Body of pancreas (tissue), 4 donors: ENCODE data around the gene INHBC. TPM values are rescaled to one million over a fixed set of nuclear protein-coding genes. Genes with fewer than 3 reads are reported as not detected.
A peak's percentile ranks its signal among the peaks of the same experiment; 100 is the strongest.

ENCODE experiments used
- ATAC-seq: fragments of 150-250 bp; one replicate; pipeline ENCODE4 v1.9.1; 2016
- DNase-seq, 4 donors: peaks; one replicate each; pipeline ENCODE4 v3.0.0-alpha.2; 2019
- H3K27ac ChIP-seq, 4 donors: fragments of 200-600 bp; sonication (generic); 1 replicate in 3 of 4; 2 replicates in 1 of 4; pipeline versions ENCODE4 v1.5.1 to v1.6.1; 2016 to 2019; ENCODE audit warnings: mild to moderate bottlenecking in 1 of 4, mixed read lengths in 1 of 4, moderate library complexity in 1 of 4
- H3K27me3 ChIP-seq, 2 donors: fragments of 200-600 bp; sonication (generic); one replicate each; pipeline ENCODE4 v1.6.0; 2016; ENCODE audit warnings: mild to moderate bottlenecking in 1 of 2
- H3K36me3 ChIP-seq, 2 donors: fragments of 200-600 bp; sonication (generic); replicated peaks in 1 of 2; 2 replicates each; pipeline ENCODE4 v1.5.1; 2016; ENCODE audit warnings: low read depth in 2 of 2; ENCODE audit not compliant: insufficient read depth in 1 of 2
- H3K4me1 ChIP-seq: fragments of 200-600 bp; sonication (generic); one replicate; pipeline ENCODE4 v1.6.0; 2016
- H3K4me3 ChIP-seq, 2 donors: fragments of 200-600 bp; sonication (generic); 1 replicate in 1 of 2; 2 replicates in 1 of 2; pipeline ENCODE4 v1.5.1; 2016 to 2019
- H3K9me3 ChIP-seq, 3 donors: fragments of 200-600 bp; sonication (generic); 1 replicate in 2 of 3; 2 replicates in 1 of 3; pipeline ENCODE4 v1.5.1; 2016
- POLR2A ChIP-seq, 3 donors: fragments of 450-650 bp; IDR thresholded peaks; one replicate each; pipeline ENCODE4 v1.6.1; 2016; ENCODE audit warnings: antibody characterized with exemption in 3 of 3, mild to moderate bottlenecking in 2 of 3
- WGBS, 2 donors: methylation state at CpG; one replicate each; pipeline ENCODE4 v1.1.5; 2017; 5-methylcytosine and 5-hydroxymethylcytosine counted together
- intact Hi-C: fragments of 100-400 bp; cut with DNase I; formaldehyde crosslinking; loops from one replicate; pipeline ENCODE4 v1.15.1; 2023
- total RNA-seq, 2 donors: library from RNA; depleted of rRNA; stranded (reverse); fragments of >200 nt; gene quantifications; one replicate each; pipeline ENCODE4 v1.1.0, GENCODE V29; 2016
- TF ChIP-seq, protein P1 (sequence below), 7 experiments: fragments of 450-650 bp in 4 of 7; fragments of 200-600 bp in 3 of 7; sonication (generic) in 3 of 7; IDR thresholded peaks; one replicate each; pipeline ENCODE4 v1.5.1; 2016 to 2019; ENCODE audit warnings: antibody characterized with exemption in 7 of 7

The INHBC gene
- total RNA-seq, 2 donors from 2014 or later = not detected

DNA sequence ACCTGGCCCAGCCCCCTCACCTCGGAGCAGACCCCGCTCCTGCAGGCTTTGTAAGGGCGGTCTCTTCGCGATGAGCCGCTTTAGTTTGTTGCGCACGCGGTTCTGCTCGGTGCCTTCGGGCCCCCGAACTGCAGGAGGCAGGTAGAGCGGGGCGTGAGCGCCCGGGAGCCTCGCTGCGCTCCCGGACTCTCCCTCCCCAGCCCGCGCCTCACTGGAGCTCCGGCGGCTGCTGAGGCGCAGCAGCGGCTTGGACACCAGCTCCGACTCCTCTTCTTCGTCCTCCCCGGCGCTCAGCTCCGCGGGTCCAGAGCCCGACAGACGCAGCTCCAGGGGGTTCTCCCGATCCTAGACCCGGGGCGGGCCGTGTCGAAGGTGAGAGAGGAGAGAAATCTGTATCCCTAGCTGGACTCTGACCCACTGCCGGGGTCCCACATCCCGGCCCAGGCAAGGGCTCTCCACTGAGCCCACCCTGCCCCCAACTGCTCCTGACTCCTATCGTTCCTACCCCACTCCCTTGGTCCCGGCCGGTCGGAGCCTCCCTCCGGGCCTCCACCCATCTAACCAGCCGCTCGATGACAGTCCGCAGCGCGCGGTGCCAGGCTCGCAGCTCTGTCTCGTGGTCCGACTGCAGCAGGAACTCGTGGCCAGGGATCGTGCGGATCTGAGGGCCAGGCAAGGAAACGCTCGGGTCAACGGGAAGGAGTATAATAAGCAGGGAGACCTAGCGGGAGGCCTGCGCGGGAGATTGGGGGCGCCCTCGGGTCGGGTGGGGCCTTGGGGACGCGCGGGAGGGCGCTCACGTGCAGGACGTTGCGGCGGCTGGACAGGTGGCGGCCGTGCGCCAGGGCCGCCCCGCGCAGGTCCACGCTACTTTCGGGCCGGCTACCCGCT is 40.9 kb downstream of the INHBC start:
- no peaks in the 10 kb centered on the region for H3K36me3 ChIP-seq
- H3K4me3 ChIP-seq = peak overlapping the region in 1 of 2 donors; percentile 16
- no peak overlapping the region for H3K27ac ChIP-seq
- DNase-seq (peak; percentile 48 to 60 (median 53)), ATAC-seq (peak; percentile 64)
- no peaks in the 10 kb centered on the region for H3K9me3 ChIP-seq
- WGBS, 2 donors = 13 to 14% methylated on average over 16 to 84 of the region's 84 CpGs
- peaks cover 0 to 17% of the 10 kb centered on the region in 2 donors for H3K27me3 ChIP-seq
- peaks cover 15% of the 10 kb centered on the region for H3K4me1 ChIP-seq
- intact Hi-C loops = no loop called here
- TF ChIP-seq, protein P1, sequence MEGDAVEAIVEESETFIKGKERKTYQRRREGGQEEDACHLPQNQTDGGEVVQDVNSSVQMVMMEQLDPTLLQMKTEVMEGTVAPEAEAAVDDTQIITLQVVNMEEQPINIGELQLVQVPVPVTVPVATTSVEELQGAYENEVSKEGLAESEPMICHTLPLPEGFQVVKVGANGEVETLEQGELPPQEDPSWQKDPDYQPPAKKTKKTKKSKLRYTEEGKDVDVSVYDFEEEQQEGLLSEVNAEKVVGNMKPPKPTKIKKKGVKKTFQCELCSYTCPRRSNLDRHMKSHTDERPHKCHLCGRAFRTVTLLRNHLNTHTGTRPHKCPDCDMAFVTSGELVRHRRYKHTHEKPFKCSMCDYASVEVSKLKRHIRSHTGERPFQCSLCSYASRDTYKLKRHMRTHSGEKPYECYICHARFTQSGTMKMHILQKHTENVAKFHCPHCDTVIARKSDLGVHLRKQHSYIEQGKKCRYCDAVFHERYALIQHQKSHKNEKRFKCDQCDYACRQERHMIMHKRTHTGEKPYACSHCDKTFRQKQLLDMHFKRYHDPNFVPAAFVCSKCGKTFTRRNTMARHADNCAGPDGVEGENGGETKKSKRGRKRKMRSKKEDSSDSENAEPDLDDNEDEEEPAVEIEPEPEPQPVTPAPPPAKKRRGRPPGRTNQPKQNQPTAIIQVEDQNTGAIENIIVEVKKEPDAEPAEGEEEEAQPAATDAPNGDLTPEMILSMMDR (IDR thresholded peaks at IDR 0.05) = no peak
- TF ChIP-seq POLR2A (IDR thresholded peaks at IDR 0.05) = no peak

DNA sequence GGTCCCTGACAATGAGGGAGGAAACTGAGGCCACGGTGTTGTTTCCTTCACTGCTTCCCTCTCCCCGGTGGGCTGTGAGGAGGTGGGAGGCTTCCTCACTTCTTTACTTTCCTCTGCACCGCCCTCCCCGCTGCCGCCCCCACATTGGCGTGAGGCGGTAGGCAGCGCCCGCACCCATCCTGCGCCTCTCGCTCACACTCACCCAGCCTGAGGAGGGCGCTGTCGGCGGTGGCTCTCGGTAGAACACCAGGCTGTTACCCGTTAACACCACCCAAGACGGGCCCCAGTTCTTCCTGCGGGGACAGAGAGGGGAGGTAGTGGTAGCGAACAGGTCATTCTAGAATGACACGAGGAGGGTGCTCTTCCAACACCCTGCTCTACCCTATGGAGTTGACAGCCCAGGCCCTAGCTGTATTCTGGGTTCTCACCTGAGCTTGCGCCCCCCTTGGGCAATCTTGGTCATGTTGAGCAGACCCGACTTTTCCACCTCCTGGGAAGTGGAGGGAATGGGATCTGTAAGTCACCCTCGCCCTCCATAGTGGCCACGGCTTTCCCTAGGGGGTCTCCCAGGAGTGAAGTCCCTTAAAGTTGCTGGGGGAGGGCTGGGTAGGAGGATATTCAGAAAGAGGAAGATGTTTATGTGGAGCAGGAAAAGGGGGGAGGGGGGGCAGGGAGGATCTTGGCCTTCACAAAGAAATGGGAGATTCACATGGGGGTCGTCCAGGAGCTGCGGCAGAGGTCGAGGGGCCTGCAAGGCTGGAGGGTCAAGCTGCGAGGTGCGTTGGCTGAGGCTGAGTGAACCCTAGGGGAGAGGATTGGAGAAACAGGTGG is 41.8 kb downstream of the INHBC start:
- Histone ChIP-seq H3K4me1 (peaks cover 15% of the 10 kb centered on the region), H3K27me3 (peaks cover 0 to 17% of the 10 kb centered on the region in 2 donors), H3K27ac (no peak overlapping the region), H3K9me3 (no peaks in the 10 kb centered on the region), H3K4me3 (peak overlapping the region in 1 of 2 donors; percentile 16), H3K36me3 (no peaks in the 10 kb centered on the region)
- ATAC-seq (peak; percentile 22), DNase-seq (peak in 1 of 4 donors; percentile 31)
- WGBS, 2 donors = 18 to 61% methylated on average over 10 to 28 of the region's 29 CpGs
- intact Hi-C loops = no loop called here
- TF ChIP-seq, protein P1 (IDR thresholded peaks at IDR 0.05) = peak in 4 of 7 experiments; percentile 3 to 26 (median 15)
- no peak for TF ChIP-seq POLR2A (IDR thresholded peaks at IDR 0.05)

DNA sequence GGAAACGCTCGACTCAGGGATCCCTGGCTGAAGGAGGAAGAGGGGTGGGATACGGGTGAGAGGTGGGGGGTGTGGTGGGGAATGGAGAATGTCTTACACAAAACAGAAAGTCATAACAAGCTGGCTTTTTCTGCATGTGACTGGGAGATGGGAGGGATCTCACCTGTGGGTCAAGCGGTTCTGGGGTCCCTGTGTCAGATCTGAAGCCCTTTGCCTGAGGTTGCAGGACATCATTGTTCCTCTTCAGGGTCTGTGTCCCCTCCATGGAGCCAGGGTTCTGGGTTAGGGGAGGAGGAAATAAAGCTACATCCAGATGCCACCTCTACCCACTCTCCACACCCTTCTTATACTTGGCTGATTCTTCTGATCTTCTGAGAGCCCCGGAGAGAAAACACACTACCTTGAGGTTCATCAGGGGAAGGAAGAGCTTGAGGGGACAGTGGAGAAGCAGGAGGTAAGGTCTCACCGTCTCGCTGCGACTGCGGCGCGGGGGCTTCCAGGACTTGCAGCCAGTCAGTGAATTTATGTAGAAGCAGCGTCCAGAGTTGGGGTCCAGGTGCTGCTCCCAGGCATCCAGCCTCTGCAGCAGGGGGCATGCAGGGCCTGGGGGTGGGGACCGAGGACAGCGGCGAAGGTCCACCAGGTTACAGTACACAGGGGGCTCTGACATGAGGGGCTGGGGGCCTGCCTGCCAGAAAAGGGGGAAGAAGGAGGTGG is 42.6 kb downstream of the INHBC start:
- DNase-seq = no peak
- WGBS, 2 donors = 80 to 89% methylated on average over 12 of the region's 15 CpGs
- no peak for ATAC-seq
- Histone ChIP-seq H3K4me3 (no peak overlapping the region), H3K36me3 (no peaks in the 10 kb centered on the region), H3K27ac (peak overlapping the region in 1 of 4 donors; percentile 43), H3K9me3 (no peaks in the 10 kb centered on the region), H3K4me1 (peaks cover 15% of the 10 kb centered on the region), H3K27me3 (peaks cover 0 to 17% of the 10 kb centered on the region in 2 donors)
- no peak for TF ChIP-seq POLR2A (IDR thresholded peaks at IDR 0.05)
- intact Hi-C loops = no loop called here

DNA sequence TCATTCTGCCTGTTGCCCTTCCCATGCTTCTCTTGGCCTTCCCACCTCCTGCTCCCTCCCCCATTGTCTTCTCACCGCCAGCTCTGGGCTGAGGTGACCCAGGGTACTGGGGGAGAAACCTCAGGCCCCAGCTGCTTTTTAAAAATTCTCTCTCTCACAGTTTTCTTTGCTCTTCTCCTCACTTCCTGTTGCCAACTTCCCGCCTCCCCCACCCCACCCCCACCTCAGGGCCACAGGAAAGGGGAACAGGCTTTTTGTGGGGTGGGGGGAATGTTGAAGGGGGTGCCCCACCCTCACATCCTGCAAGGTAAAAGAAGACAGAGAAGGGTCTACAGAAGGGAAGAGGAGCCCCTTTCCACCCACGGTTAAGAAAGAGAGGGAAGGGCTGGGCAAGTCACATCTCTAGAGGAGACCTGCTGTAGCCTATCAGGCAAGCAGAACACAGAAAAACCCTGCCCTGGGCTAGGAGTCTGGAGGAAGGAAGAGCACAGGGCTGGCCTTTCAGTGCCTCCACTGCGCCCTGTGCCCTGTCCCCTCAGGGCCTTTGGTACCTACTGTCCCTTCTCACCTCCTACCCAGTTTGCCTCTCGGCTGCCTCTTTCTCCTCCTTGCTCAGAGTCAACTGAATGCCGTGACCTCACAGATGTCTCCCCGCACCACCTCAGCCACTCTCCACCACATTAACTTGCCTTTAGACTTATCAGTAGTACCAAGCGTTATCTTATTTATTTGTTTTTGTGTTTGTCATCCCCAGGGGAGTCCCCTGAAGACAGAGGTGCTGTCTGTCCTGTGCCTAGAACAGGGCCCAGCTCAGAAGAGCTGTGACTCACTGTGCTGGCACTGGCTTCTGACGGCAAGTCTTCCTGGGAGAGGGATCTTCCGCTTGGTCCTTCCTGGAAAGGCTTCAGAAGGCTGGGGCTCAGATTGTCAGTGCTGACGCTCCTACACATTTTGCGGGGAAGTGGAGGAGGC is 43.4 kb downstream of the INHBC start:
- Histone ChIP-seq H3K4me3 (no peak overlapping the region), H3K9me3 (no peaks in the 10 kb centered on the region), H3K27me3 (peaks cover 0 to 17% of the 10 kb centered on the region in 2 donors), H3K36me3 (no peaks in the 10 kb centered on the region), H3K4me1 (peaks cover 15% of the 10 kb centered on the region), H3K27ac (peak overlapping the region in 2 of 4 donors; percentile 41 to 59)
- intact Hi-C loops = no loop called here
- 60 to 77% methylated on average over 12 of the region's 12 CpGs for WGBS, 2 donors
- no peak for DNase-seq
- TF ChIP-seq POLR2A (IDR thresholded peaks at IDR 0.05) = peak in 1 of 3 donors; percentile 21
- TF ChIP-seq, protein P1 (IDR thresholded peaks at IDR 0.05) = no peak
- no peak for ATAC-seq
